HepG2 (cell line): Measurements from ENCODE around the gene PKMYT1. TPM values are rescaled to one million over a fixed set of nuclear protein-coding genes. Genes with fewer than 3 reads are reported as not detected.

ENCODE experiments used
- ATAC-seq: fragments of 200-7000 bp; cut with Tn5 transposase; 3 replicates; pipeline ENCODE4 v1.9.1; 2020; ENCODE audit warnings: mild to moderate bottlenecking, moderate library complexity
- BruUV-seq: library from RNA; stranded (reverse); fragments of 400-500 nt; replicated peaks from 2 replicates; lab custom pipeline; 2021; lab: Mats Ljungman, UMichigan
- CTCF ChIA-PET: fragments of 300-600 bp; formaldehyde crosslinking; extraction: SDS; loops from one replicate; lab custom pipeline; 2021; ENCODE audit warnings: low total read pairs, inconsistent platforms, low intra/inter-chr PET ratio; lab: Yijun Ruan, JAX
- POLR2A ChIA-PET: fragments of 350-600 bp; sonication (Branson Sonifier 250); formaldehyde crosslinking; loops from one replicate; lab custom pipeline; 2020; ENCODE audit warnings: antibody characterized with exemption, inconsistent platforms; lab: Yijun Ruan, JAX
- DNase-seq: peaks from one replicate; pipeline ENCODE4 v3.0.0-alpha.2; 2015; ENCODE audit warnings: low spot score
- FAIRE-seq: peaks from 3 replicates; lab custom pipeline; 2011; peaks lifted over from hg19 to GRCh38; lab: Jason Lieb, UNC
- H2AFZ ChIP-seq: one replicate; pipeline ENCODE4 v1.6.1; 2011; ENCODE audit warnings: low read length, inconsistent platforms
- H3K27ac ChIP-seq: fragments of 300-600 bp; 3 replicates; pipeline ENCODE4 v1.8.0; 2011; ENCODE audit warnings: mixed run types, mild to moderate bottlenecking, mixed read lengths, low read length, inconsistent platforms; ENCODE audit not compliant: insufficient read depth; ENCODE audit errors: extremely low read length
- H3K27me3 ChIP-seq, 2 experiments: fragments of 200-600 bp in 1 of 2; 2 replicates in 1 of 2; 3 replicates in 1 of 2; pipeline versions ENCODE4 v1.6.0 to v1.8.0; 2011; ENCODE audit warnings: low read length in 2 of 2, mild to moderate bottlenecking in 2 of 2, moderate library complexity in 2 of 2, inconsistent platforms in 1 of 2; ENCODE audit not compliant: insufficient read depth in 2 of 2, control insufficient read depth in 1 of 2
- H3K36me3 ChIP-seq, 2 experiments: fragments of 200-600 bp in 1 of 2; replicated peaks in 1 of 2; 2 replicates in 1 of 2; 3 replicates in 1 of 2; pipeline versions ENCODE4 v1.5.1 to v1.8.0; 2011; ENCODE audit warnings: low read length in 2 of 2, inconsistent platforms in 1 of 2; ENCODE audit not compliant: insufficient read depth in 2 of 2, control insufficient read depth in 1 of 2
- H3K4me1 ChIP-seq: 2 replicates; pipeline ENCODE4 v1.5.1; 2012; ENCODE audit warnings: low read length, inconsistent platforms; ENCODE audit not compliant: insufficient read depth
- H3K4me2 ChIP-seq: 2 replicates; pipeline ENCODE4 v1.6.0; 2011; ENCODE audit warnings: low read depth, low read length, inconsistent platforms
- H3K4me3 ChIP-seq, 3 experiments: fragments of 200-600 bp in 1 of 3; sonication (generic), shearing (Covaris generic) in 1 of 3; replicated peaks in 1 of 3; 2 replicates each; pipeline ENCODE4 v1.5.1; 2011 to 2016; ENCODE audit warnings: low read length in 3 of 3, inconsistent platforms in 2 of 3, low read depth in 2 of 3, mild to moderate bottlenecking in 2 of 3, control low read depth in 1 of 3, mixed read lengths in 1 of 3; ENCODE audit not compliant: insufficient read depth in 1 of 3
- H3K79me2 ChIP-seq: one replicate; pipeline ENCODE4 v1.6.1; 2011; ENCODE audit warnings: low read length, inconsistent platforms; ENCODE audit not compliant: insufficient read depth
- H3K9ac ChIP-seq: 2 replicates; pipeline ENCODE4 v1.6.0; 2011; ENCODE audit warnings: mild to moderate bottlenecking, low read depth, low read length, inconsistent platforms; ENCODE audit not compliant: insufficient read depth
- H3K9me3 ChIP-seq: 2 replicates; pipeline ENCODE4 v1.5.1; 2012; ENCODE audit warnings: mild to moderate bottlenecking, low read length
- H4K20me1 ChIP-seq: 2 replicates; pipeline ENCODE4 v1.6.0; 2011; ENCODE audit warnings: inconsistent platforms, mild to moderate bottlenecking, low read length, moderate library complexity; ENCODE audit not compliant: insufficient read depth
- CREM ChIP-seq, 2 experiments: sonication (generic) in 1 of 2; formaldehyde crosslinking in 1 of 2; IDR thresholded peaks; 2 replicates each; pipeline versions ENCODE4 v1.4.0 to v1.6.1; 2016 to 2020; ENCODE audit warnings: antibody characterized with exemption in 1 of 2, mild to moderate bottlenecking in 1 of 2, missing genetic modification reagents in 1 of 2
- ERF ChIP-seq: IDR thresholded peaks from 2 replicates; pipeline ENCODE4 v1.6.1; 2018; ENCODE audit warnings: missing biosample characterization, missing genetic modification reagents
- FOXA3 ChIP-seq: IDR thresholded peaks from 2 replicates; pipeline ENCODE4 v1.6.1; 2016; ENCODE audit warnings: missing genetic modification reagents, missing compliant biosample characterization
- HMG20A ChIP-seq: IDR thresholded peaks from 2 replicates; pipeline ENCODE4 v1.6.1; 2016; ENCODE audit warnings: borderline replicate concordance
- HOXA9 ChIP-seq: sonication (generic); formaldehyde crosslinking; IDR thresholded peaks from 2 replicates; pipeline ENCODE4 v1.8.1; 2022; ENCODE audit warnings: missing genetic modification reagents, mild to moderate bottlenecking, moderate library complexity, borderline replicate concordance
- NFIB ChIP-seq: sonication (generic); formaldehyde crosslinking; IDR thresholded peaks from 2 replicates; pipeline ENCODE4 v1.9.0; 2021; ENCODE audit warnings: missing genetic modification reagents, mild to moderate bottlenecking, borderline replicate concordance
- NFYB ChIP-seq: sonication (generic); formaldehyde crosslinking; IDR thresholded peaks from 2 replicates; pipeline ENCODE4 v1.4.0; 2020; ENCODE audit warnings: missing genetic modification reagents
- RAD21 ChIP-seq: fragments of 450-650 bp; formaldehyde crosslinking; IDR thresholded peaks from 2 replicates; pipeline ENCODE4 v1.5.0; 2020; ENCODE audit warnings: mild to moderate bottlenecking
- RFXANK ChIP-seq: IDR thresholded peaks from 2 replicates; pipeline ENCODE4 v1.6.1; 2016
- SYNCRIP ChIP-seq: fragments of 200-400 bp; formaldehyde crosslinking; IDR thresholded peaks from 2 replicates; pipeline ENCODE4 v1.6.1; 2018; ENCODE audit warnings: mild to moderate bottlenecking, low read depth, low read length; ENCODE audit not compliant: insufficient read depth
- UBTF ChIP-seq: sonication (generic); formaldehyde crosslinking; IDR thresholded peaks from 2 replicates; pipeline ENCODE4 v1.4.0; 2020; ENCODE audit warnings: mild to moderate bottlenecking, missing genetic modification reagents
- ZFP36L1 ChIP-seq: sonication (generic); formaldehyde crosslinking; IDR thresholded peaks from 2 replicates; pipeline ENCODE4 v1.8.0; 2022; ENCODE audit warnings: mild to moderate bottlenecking, missing genetic modification reagents, moderate library complexity
- ZFYVE20 ChIP-seq: sonication (generic); formaldehyde crosslinking; IDR thresholded peaks from 2 replicates; pipeline ENCODE4 v1.8.0; 2023; ENCODE audit warnings: low read depth, mild to moderate bottlenecking, moderate library complexity, missing genetic modification reagents, borderline replicate concordance
- ZNF235 ChIP-seq: sonication (generic); formaldehyde crosslinking; IDR thresholded peaks from 2 replicates; pipeline ENCODE4 v1.8.1; 2023; ENCODE audit warnings: mild to moderate bottlenecking, missing genetic modification reagents, borderline replicate concordance
- ZNF713 ChIP-seq: sonication (generic); formaldehyde crosslinking; IDR thresholded peaks from 2 replicates; pipeline ENCODE4 v1.4.0; 2020; ENCODE audit warnings: mild to moderate bottlenecking, missing genetic modification reagents
- WGBS: methylation state at CpG from one replicate; pipeline ENCODE4 v1.1.6; 2017; ENCODE audit warnings: low lambda C conversion rate; 5-methylcytosine and 5-hydroxymethylcytosine counted together
- in situ Hi-C: cut with HindIII; loops from 2 replicates; pipeline ENCODE4 v1.10.0; 2017; ENCODE audit warnings: low pct_unique_long_range_greater_than_20kb; ENCODE audit not compliant: extremely low pct_ligation_motif_present
- intact Hi-C: fragments of 100-400 bp; cut with micrococcal nuclease; formaldehyde crosslinking; loops from one replicate; pipeline ENCODE4 v1.10.0; 2022; ENCODE audit not compliant: unreplicated experiment
- polyA plus RNA-seq, 8 experiments: library from polyadenylated mRNA; depleted of rRNA in 3 of 8; stranded (reverse) in 7 of 8; unstranded in 1 of 8; fragments of >200 nt; fragmentation: Illumina TruSeq in 4 of 8; extraction: Trizol in 4 of 8; gene quantifications; 2 replicates each; pipeline versions ENCODE4 v1.2.1 to v1.2.3, GENCODE V29; 2011 to 2016; ENCODE audit warnings: low read depth in 4 of 8, missing spikeins in 1 of 8, mixed read lengths in 1 of 8; ENCODE audit not compliant: insufficient read depth in 1 of 8
- total RNA-seq, 5 experiments: library from RNA; depleted of rRNA; stranded (reverse); fragments of >200 nt; fragmentation: Illumina TruSeq; extraction: Trizol; gene quantifications; 2 replicates each; pipeline ENCODE4 v1.2.3, GENCODE V29; 2016; ENCODE audit warnings: low read depth in 1 of 5
- TF ChIP-seq, protein P1 (sequence below): sonication (generic); formaldehyde crosslinking; IDR thresholded peaks from 2 replicates; pipeline ENCODE4 v1.5.0; 2020; ENCODE audit warnings: missing genetic modification reagents

The PKMYT1 gene
- total and polyA plus RNA-seq, 2 of the 13 experiments (the other 11 are each of a cell fraction or from before 2014, with no cell fraction given): 7.0 to 27.8 TPM

DNA sequence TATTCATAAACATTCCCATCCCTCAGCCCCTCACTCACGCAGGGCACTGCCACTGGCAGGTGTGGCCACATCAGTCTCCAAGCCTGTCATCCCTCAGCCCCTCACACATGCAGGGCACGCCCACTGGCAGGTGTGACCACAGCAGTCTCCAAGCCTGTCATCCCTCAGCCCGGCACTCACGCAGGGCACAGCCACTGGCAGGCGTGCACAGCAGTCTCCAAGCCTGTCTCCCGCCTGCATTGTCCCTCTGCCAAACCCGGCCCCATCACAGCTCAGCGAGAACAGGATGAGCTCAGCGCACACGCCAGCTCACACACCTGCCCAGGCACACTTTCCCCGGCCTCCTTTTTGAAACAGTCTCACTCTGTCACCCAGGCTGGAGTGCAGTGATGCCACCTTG, 27.6 kb downstream of the PKMYT1 start:
- no peak overlapping the region for H2AFZ ChIP-seq
- no peak overlapping the region for H3K4me2 ChIP-seq
- H3K9me3 ChIP-seq: no peaks in the 10 kb centered on the region
- in situ Hi-C loops (no loop called here), intact Hi-C loops (no loop called here)
- no peaks in the 10 kb centered on the region for H4K20me1 ChIP-seq
- no peak overlapping the region for H3K4me3 ChIP-seq
- no peak for ATAC-seq
- ChIA-PET POLR2A (no interaction called here), CTCF (no interaction called here)
- WGBS: 28% methylated on average over 8 of the region's 11 CpGs
- BruUV-seq: no TSS peak
- peaks cover 7% of the 10 kb centered on the region; the same call in 1 of the 2 replicates for H3K4me1 ChIP-seq
- no peak overlapping the region for H3K27ac ChIP-seq
- FAIRE-seq: no peak
- no peaks in the 10 kb centered on the region for H3K36me3 ChIP-seq
- DNase-seq: no peak
- no peaks in the 10 kb centered on the region for H3K79me2 ChIP-seq
- peaks cover 6 to 37% of the 10 kb centered on the region in 2 experiments for H3K27me3 ChIP-seq
- TF ChIP-seq ZFYVE20 (CRISPR knock-in tag) (no peak), HOXA9 (no peak), SYNCRIP (no peak), FOXA3 (CRISPR knock-in tag) (no peak), NFYB (CRISPR knock-in tag) (no peak), NFIB (CRISPR knock-in tag) (no peak), RAD21 (CRISPR knock-in tag) (no peak), CREM (IDR thresholded peaks at IDR 0.05) (no peak), CREM (CRISPR knock-in tag; IDR thresholded peaks at IDR 0.05) (no peak), HMG20A (CRISPR knock-in tag) (no peak), ZNF235 (CRISPR knock-in tag) (no peak), RFXANK (no peak), ERF (CRISPR knock-in tag) (no peak), ZFP36L1 (CRISPR knock-in tag) (no peak), ZNF713 (CRISPR knock-in tag) (no peak), UBTF (CRISPR knock-in tag) (no peak)
- TF ChIP-seq, protein P1, sequence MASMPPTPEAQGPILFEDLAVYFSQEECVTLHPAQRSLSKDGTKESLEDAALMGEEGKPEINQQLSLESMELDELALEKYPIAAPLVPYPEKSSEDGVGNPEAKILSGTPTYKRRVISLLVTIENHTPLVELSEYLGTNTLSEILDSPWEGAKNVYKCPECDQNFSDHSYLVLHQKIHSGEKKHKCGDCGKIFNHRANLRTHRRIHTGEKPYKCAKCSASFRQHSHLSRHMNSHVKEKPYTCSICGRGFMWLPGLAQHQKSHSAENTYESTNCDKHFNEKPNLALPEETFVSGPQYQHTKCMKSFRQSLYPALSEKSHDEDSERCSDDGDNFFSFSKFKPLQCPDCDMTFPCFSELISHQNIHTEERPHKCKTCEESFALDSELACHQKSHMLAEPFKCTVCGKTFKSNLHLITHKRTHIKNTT (CRISPR knock-in tag): no peak
- H3K9ac ChIP-seq: no peak overlapping the region
